ENCODE measurements around the gene KDM2B. TPM values are rescaled to one million over a fixed set of nuclear protein-coding genes. Genes with fewer than 3 reads are reported as not detected.

Gene KDM2B
- total RNA-seq, 1 donor, result 32.6 TPM

- TF ChIP-seq CTCF (IDR thresholded peaks at IDR 0.05; ENCODE audit: extremely low read depth, low read depth, low read length), result no peak
- peaks cover 11% of the 10 kb centered on the region for H3K4me1 ChIP-seq (ENCODE audit: insufficient read depth, low read length)
- peaks cover 48% of the 10 kb centered on the region for H3K79me2 ChIP-seq (ENCODE audit: insufficient read depth, low read length)
- H4K20me1 ChIP-seq (ENCODE audit: insufficient read depth, low read length), result peaks cover 7% of the 10 kb centered on the region
- H3K4me2 ChIP-seq (ENCODE audit: insufficient read depth, low read length), result peak within 1 kb of the TSS; percentile 84
- H3K9me3 ChIP-seq (ENCODE audit: low read depth, low read length), result no peaks in the 10 kb centered on the region
- peak; percentile 98 for DNase-seq (ENCODE audit: insufficient read length, low spot score, missing footprints)
- H3K36me3 ChIP-seq (ENCODE audit: insufficient read depth, low read length), result peaks cover 3% of the 10 kb centered on the region
- peak within 1 kb of the TSS; percentile 87 for H3K4me3 ChIP-seq (ENCODE audit: insufficient read depth, low read length)
- peak within 1 kb of the TSS; percentile 40 for H3K27ac ChIP-seq (ENCODE audit: low read depth, low read length)
- peak within 1 kb of the TSS; percentile 83 for H2AFZ ChIP-seq (ENCODE audit: low read length)
- H3K27me3 ChIP-seq (ENCODE audit: insufficient read depth, low read length), result no peaks in the 10 kb centered on the region
Measured at GRCh38 chr12:121399391-121400331, 181.2 kb downstream of the KDM2B start, which contains the start of gene RNF34. Gene RNF34 (plus strand): TSS chr12:121400118. CDS start chr12:121400213, 95 bp downstream.

- H3K79me2 ChIP-seq (ENCODE audit: insufficient read depth, low read length), result peaks cover 34% of the 10 kb centered on the region
- H3K27me3 ChIP-seq (ENCODE audit: insufficient read depth, low read length), result no peaks in the 10 kb centered on the region
- no peak for DNase-seq (ENCODE audit: insufficient read length, low spot score, missing footprints)
- TF ChIP-seq CTCF (IDR thresholded peaks at IDR 0.05; ENCODE audit: extremely low read depth, low read depth, low read length), result no peak
- peaks cover 11% of the 10 kb centered on the region for H3K4me1 ChIP-seq (ENCODE audit: insufficient read depth, low read length)
- H4K20me1 ChIP-seq (ENCODE audit: insufficient read depth, low read length), result peaks cover 7% of the 10 kb centered on the region
- no peak overlapping the region for H3K27ac ChIP-seq (ENCODE audit: low read depth, low read length)
- H2AFZ ChIP-seq (ENCODE audit: low read length), result no peak overlapping the region
- no peak overlapping the region for H3K4me2 ChIP-seq (ENCODE audit: insufficient read depth, low read length)
- no peak overlapping the region for H3K4me3 ChIP-seq (ENCODE audit: insufficient read depth, low read length)
- H3K9me3 ChIP-seq (ENCODE audit: low read depth, low read length), result no peaks in the 10 kb centered on the region
- H3K36me3 ChIP-seq (ENCODE audit: insufficient read depth, low read length), result no peaks in the 10 kb centered on the region
Measured at GRCh38 chr12:121398355-121398754, 182.5 kb downstream of the KDM2B start.

- no peak for TF ChIP-seq CTCF (IDR thresholded peaks at IDR 0.05; ENCODE audit: extremely low read depth, low read depth, low read length)
- Histone ChIP-seq H2AFZ (ENCODE audit: low read length) (no peak overlapping the region), H3K4me3 (ENCODE audit: insufficient read depth, low read length) (no peak overlapping the region), H3K36me3 (ENCODE audit: insufficient read depth, low read length) (no peaks in the 10 kb centered on the region), H3K4me2 (ENCODE audit: insufficient read depth, low read length) (no peak overlapping the region), H3K27me3 (ENCODE audit: insufficient read depth, low read length) (no peaks in the 10 kb centered on the region), H4K20me1 (ENCODE audit: insufficient read depth, low read length) (peaks cover 7% of the 10 kb centered on the region), H3K9me3 (ENCODE audit: low read depth, low read length) (no peaks in the 10 kb centered on the region), H3K4me1 (ENCODE audit: insufficient read depth, low read length) (peaks cover 11% of the 10 kb centered on the region), H3K27ac (ENCODE audit: low read depth, low read length) (no peak overlapping the region), H3K79me2 (ENCODE audit: insufficient read depth, low read length) (peaks cover 28% of the 10 kb centered on the region)
- DNase-seq (ENCODE audit: insufficient read length, low spot score, missing footprints), result no peak
Measured at GRCh38 chr12:121397521-121397920, 183.3 kb downstream of the KDM2B start.

GRCh38 chr12:121392325-121392716, 188.5 kb downstream of the KDM2B start:
- Histone ChIP-seq H3K4me1 (ENCODE audit: insufficient read depth, low read length) (peaks cover 5% of the 10 kb centered on the region), H3K4me3 (ENCODE audit: insufficient read depth, low read length) (no peak overlapping the region), H2AFZ (ENCODE audit: low read length) (no peak overlapping the region), H3K36me3 (ENCODE audit: insufficient read depth, low read length) (no peaks in the 10 kb centered on the region), H3K4me2 (ENCODE audit: insufficient read depth, low read length) (no peak overlapping the region), H3K27ac (ENCODE audit: low read depth, low read length) (no peak overlapping the region), H3K9me3 (ENCODE audit: low read depth, low read length) (no peaks in the 10 kb centered on the region), H4K20me1 (ENCODE audit: insufficient read depth, low read length) (no peaks in the 10 kb centered on the region), H3K27me3 (ENCODE audit: insufficient read depth, low read length) (no peaks in the 10 kb centered on the region), H3K79me2 (ENCODE audit: insufficient read depth, low read length) (no peaks in the 10 kb centered on the region)
- DNase-seq (ENCODE audit: insufficient read length, low spot score, missing footprints), result no peak
- TF ChIP-seq CTCF (IDR thresholded peaks at IDR 0.05; ENCODE audit: extremely low read depth, low read depth, low read length), result no peak

All from osteoblast (primary cell).